GM20000 (cell line): Measurements from ENCODE around the gene SDCCAG8.

ENCODE experiments used
- DNase-seq: peaks from one replicate; pipeline ENCODE4 v3.0.0; 2012; ENCODE audit warnings: low spot score
- CTCF ChIP-seq: IDR thresholded peaks from 2 replicates; pipeline ENCODE4 v1.5.1; 2012; ENCODE audit warnings: mild to moderate bottlenecking, control low read depth; ENCODE audit errors: extremely low read depth, missing control alignments

Gene SDCCAG8

GRCh38 chr1:243471754-243472745 is 216.2 kb downstream of the SDCCAG8 start:
- TF ChIP-seq CTCF = no peak
- DNase-seq = peak; percentile 39

DNA sequence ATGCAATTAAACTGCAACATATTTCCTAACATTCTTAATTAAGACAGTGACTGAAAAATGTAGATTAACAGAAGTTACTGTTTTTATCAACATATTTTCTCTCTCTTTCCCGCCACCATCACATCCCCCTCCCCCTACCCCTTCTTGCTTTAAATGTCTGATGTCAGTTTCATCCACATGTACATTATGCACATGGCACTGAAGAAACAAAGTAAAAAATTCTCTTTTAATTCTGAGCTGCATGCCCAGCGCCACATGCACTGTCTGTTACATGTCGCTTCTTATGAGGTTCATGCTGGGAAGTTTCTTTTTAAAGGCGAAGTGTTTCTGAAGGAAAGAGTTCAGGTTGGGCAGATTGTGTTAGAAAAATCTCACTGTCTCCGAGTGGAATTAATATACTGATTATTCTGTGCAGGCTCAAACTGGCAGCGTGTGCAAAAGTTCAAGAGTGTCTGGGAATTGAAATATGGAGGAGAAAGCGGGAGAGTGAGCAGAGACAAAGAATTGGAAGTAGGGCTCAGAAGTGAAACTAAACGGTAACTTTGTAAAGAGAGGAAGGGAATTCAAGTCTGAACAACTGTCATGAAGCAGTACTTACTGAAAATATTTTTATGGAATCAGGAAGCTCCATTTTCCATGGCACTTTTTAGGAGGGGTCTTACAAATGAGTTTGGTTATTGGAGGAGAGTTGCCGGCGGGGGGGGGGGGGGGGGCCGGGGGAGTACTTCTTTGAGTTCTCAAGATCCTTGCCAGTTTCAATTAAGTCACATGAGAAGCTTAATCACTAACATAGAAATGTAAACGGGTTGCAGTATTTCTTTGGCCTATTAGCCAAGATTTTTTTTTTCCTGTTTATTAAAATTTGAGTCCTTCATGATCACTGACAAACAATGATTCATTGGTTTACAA is 217.6 kb downstream of the SDCCAG8 start:
- peak; percentile 45 for DNase-seq
- TF ChIP-seq CTCF = no peak

- TF ChIP-seq CTCF = no peak
- peak; percentile 36 for DNase-seq
Observed at GRCh38 chr1:243474136-243474881, 218.5 kb downstream of the SDCCAG8 start.

DNA sequence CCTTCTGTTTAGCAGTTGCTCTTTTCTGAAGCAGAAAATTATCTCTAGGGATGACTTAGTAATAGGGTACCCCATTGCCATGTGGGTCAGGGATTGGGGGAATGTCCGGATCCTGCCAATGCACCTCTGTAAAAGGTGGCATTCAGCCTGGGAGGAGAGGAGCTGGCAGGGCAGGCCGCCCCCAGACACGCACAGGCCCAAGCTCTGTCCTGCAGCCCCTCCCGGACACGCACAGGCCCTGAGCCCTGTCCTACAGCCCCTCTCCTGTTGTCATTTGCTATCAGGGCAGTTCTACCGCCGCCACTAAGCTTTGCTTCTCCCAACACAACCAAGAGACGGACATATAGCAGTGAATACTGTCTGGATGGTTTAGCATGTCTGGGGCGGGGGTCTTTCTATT is 219.1 kb downstream of the SDCCAG8 start:
- DNase-seq = no peak
- no peak for TF ChIP-seq CTCF

GRCh38 chr1:243475966-243476365 is 220.1 kb downstream of the SDCCAG8 start:
- no peak for TF ChIP-seq CTCF
- no peak for DNase-seq

DNA sequence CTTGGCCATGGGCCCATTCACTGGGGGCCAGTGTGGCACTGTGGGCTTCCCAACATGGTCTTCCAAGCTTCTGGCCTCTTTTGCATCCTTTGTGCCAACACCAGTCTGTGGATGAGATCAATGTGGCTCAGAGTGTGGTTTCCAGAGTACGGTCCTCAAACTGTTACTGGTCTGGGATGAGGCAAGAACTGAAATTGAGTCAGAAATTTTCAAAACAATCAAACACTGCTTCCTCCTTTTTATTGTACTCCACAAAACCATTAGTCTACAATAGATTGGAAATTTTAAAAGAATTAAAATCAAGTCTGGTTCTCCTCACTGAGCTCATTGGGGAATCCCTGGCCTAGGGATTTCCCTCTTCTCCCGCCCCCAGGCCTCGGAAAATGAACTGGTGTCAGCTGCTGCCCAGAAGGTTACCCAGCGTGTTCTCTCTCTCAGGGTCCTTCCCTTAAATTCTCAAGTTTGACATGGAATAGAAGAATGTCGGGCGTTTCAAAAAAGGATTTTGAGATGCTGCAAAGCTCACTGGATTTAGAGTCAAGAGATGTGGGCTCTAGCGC is 222.0 kb downstream of the SDCCAG8 start:
- DNase-seq = no peak
- no peak for TF ChIP-seq CTCF
